Stimulated activated CD8-positive, alpha-beta memory T cell treated with anti-CD3 and anti-CD28 coated beads, Interleukin-12 subunit alpha, Interleukin-12 subunit beta, amount 100 ng/mL, for 4 hours (primary cell): ENCODE measurements around the gene EP400.

Source experiments
- DNase-seq: peaks from one replicate; pipeline ENCODE4 v3.0.0-alpha.2; 2020; ENCODE audit warnings: low read depth

Gene EP400

GRCh38 chr12:132019891-132020290, 70.1 kb downstream of the EP400 start:
- no peak for DNase-seq

DNA sequence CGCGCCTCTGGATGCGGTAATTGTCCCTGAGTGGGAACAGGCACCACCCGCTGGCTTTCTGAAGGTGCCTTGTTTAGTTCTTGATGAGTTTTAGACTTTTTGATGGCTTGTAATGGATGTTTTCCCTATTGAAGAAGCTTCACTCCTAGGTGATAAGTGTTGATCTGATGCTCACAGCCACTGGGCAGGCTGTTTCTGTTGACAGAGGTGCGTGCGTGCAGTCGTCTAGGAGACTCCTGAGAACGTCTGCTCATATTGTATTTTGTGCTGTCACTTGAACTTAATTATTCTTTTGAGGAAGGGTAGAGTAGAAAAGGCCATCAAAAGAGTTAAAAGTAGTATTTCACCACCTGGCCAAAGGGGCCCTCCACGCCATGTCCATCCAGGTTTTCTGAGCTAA, 70.5 kb downstream of the EP400 start:
- DNase-seq: no peak

GRCh38 chr12:132021031-132021871, 71.5 kb downstream of the EP400 start:
- DNase-seq: no peak

DNA sequence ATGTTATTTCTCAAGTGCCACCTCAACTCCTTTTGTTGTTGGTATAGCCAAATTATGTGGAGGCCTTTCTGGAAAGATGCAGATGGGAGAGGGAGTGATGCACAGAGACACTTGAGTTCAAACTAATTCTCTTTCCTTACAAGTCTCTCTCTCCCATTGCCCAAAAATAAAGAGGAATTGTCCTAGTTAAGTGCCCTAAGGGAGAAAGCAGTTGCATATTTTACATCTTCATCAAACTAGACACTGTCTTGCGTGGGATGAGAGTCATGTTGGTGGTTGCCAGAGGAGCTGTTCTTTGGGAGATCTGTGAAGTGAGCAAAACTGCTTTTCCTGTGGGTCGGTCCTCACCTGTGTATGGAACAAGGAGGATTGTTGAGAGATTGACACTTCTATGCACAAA, 72.2 kb downstream of the EP400 start:
- DNase-seq: no peak

DNA sequence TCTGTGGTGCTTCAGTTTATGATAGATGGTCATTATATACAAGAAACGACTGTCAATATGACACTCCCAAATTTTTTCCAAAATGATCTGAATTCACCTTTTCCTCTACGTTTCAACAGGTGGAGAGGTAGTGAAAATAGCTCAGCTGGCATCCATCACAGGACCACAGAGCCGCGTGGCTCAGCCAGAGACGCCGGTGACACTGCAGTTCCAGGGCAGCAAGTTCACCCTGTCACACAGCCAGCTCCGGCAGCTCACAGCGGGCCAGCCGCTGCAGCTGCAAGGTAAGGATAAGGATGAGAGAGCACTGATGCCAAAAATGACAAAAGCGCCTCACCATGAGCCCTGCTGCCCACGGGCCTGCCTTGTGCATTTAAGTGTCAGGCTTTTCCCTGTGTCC, 73.9 kb downstream of the EP400 start:
- no peak for DNase-seq

DNA sequence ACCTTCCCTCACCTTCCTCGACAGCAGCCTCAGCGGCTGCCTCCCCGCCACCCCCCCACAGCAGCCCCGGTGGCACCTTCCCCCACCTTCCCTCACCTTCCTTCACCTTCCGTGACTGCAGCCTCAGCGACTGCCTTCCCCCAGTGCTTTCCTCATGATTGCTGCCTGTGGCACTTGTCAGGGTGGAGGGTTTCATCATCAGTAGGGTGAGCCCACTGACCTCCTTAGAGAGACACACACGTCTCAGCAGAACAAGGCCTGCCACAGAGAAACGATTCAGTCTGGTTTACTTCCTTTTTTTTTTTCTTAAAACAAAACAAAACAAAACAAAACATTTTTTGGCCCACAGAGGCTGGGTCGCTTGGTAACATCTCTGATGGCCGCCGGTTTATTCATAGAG, 75.0 kb downstream of the EP400 start:
- DNase-seq: no peak

GRCh38 chr12:132025526-132025925, 75.8 kb downstream of the EP400 start:
- DNase-seq: no peak

DNA sequence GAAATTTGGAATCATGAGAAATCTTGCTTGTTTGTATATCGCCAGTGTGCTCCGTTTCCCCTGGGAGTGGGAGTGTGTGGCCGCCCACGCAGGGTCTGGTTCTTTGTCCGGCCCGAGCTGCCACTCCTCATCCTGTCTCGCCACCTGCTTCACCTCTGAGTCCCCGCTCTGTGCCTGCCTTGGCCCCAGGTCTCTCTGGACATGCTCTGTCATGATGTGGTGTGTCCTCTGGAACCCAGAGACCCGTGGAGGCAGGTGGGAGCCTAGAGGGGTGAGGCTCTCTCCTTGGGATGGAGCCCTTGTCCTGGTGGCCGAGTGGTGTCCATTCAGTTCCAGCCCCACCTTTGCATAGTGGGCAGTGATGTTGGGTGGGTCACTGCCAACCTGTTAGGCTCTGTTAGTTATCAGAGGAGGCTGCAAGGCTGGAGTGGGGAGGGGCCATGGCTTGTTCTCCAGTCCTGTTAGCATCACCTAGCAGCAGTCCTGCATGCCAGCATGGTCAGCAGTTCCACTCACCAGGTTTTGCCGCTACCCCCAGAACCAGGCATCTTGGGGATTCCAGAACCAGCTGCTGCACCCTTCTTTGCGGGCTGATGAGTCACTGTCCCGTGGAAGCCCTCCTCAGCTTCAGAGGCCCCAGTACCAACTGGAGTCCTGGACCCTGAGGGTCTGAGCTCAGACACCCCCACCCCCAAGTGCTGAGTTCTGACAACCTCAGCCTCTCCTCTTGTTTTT, 76.5 kb downstream of the EP400 start:
- DNase-seq: no peak

DNA sequence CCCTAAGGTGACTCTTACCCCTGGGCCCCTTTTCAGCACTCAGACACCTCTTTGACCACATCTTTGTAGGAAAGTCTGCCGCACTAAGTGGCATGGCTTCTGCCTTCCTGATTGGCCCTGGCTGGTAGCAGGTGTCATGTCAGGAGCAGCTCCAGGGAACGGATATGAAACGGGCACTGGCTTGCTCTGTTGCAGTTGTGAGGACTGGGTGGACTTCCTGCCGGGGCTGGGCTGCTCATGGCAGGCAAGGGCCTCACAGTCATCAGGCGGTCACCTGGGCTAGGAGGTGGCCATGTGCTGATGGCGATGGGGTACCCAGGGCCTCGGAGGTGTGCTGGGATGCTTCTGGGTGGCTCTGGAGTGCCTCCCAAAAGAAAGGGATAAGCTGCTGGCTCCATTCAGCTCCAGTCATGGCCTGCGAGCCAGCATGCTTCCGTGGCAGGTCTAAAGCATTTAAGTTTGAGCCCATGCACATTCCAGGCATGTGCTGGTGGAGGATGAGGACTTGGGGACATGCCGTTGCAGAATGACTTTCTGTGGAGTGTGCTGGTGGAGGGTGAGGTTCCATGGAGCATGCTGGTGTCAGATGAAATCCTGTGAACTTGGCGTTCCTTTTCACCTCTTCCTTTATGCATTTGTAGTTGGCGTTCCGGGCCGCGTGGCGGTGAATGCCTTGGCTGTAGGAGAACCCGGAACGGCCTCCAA, 77.2 kb downstream of the EP400 start:
- DNase-seq: no peak

GRCh38 chr12:132027636-132028035, 77.9 kb downstream of the EP400 start:
- DNase-seq: no peak

- no peak for DNase-seq
Measured at GRCh38 chr12:132028111-132028510, 78.4 kb downstream of the EP400 start.

- no peak for DNase-seq
Measured at GRCh38 chr12:132029503-132030300, 80.0 kb downstream of the EP400 start.

GRCh38 chr12:132030367-132031038, 80.8 kb downstream of the EP400 start:
- DNase-seq: no peak

DNA sequence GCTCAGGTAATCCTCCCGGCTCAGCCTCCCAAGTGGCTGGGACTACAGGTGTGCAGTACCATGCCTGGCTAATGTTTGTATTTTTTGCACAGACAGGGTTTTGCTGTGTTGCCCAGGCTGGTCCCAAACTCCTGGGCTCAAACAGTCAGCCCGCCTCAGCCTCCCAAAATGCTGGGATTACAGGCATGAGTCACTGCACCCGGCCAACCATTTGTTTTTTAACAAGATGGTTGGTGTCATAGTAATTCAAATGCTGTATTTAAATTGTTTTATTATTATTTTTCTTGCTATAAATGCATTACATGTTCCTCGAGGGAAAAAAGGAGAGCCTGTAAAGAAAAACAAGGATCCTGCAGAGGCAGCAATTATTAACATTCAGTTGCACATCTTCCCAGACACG, 83.9 kb downstream of the EP400 start:
- DNase-seq: no peak

DNA sequence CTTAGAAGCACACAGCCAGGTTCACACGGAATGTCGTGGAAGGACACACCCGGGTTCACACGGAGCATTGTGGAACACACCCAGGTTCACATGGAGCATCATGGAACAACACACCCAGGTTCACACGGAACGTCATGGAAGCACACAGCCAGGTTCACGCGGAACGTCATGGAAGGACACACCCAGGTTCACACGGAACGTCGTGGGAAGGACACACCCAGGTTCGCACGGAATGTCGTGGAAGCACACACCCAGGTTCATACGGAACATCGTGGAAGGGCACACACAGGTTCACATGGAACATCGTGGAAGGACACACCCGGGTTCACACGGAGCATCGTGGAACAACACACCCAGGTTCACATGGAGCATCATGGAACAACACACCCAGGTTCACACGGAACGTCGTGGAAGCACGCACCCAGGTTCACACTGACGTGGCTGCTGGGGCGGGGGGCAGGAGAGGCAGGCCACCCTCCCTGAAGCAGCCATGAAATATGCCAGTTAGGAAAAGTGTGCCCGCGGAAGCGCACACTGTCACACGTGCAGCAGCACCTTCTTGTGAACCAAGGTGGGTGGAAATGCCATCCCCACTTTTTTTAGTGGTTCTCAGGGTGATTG, 86.4 kb downstream of the EP400 start:
- no peak for DNase-seq

DNA sequence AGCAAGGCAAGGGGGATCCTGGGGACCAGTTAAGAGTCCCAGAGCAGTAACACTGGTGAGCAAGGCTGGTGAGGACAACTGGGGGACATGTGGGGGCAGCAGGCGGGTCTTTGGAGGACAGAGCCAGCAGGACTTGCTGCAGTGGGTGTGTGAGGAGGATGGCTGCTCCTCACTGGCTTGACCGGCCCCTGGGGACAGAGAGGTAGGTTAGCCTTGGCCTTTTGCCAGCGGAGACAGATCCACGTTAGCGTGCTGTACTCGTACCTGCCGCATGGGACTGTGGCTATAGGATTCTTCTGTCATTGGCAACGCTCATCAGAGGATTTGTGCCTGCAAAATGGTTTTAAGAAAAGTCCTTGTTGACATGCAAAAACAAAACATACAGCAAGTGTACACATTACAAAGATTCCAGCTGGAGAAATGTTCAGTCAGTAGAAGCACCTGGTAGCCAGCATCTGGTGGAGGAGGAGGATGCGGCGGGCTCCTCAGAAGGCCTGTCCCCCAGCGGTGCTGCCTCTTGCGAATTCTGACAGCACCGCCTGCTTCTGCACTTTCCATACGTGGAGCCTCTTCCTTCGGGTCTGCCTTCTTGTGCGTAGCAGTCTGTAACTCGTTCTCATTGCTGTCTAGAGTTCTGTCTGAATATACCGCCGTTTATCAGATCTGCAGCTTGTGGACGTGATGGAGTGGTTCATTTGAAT, 91.3 kb downstream of the EP400 start:
- DNase-seq: no peak

DNA sequence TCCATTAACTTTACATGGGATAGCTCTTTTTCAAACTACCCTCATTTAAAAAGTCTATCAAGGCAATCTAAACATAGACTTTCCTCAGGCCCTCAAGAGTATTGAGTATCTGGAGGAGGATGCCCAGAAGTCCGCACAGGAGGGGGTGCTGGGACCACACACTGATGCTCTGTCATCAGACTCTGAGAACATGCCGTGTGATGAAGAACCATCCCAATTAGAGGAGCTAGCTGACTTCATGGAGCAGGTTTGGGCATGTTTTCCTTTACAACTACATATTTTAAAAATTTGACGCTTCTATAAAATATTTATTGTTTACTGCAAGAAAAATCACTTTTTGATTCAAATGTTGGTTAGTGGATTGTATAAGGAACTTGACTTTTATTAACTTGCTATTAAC, 93.5 kb downstream of the EP400 start:
- DNase-seq: no peak

DNA sequence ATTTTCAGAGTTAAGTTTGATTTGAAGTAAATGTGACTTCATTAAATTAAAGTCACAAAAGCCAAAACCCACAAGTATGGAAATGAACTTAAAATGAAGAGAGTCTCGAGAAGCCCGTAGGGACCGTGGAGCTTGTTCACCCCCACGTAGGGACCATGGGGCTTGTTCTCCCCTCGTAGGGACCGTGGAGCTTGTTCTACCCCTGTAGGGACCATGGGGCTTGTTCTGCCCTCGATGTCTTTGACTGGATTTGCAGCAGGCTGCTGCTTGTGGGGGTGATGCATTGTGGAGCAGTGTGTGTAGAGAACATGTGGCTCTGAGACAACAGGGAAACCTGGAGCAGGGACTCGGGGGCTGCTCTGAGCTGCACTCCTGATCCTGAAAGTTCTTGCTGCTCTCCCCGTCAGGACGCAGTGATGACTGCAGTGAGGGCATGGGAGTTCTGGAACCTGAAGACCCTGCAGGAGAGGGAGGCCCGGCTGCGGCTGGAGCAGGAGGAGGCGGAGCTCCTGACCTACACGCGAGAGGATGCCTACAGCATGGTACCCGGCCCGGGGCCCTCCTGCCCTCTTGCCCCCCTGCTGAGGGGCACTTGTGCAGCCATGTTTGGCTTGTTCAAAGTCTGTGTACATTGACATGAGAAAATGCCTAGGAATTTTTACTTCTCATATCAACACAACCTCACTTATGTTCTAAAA, 94.2 kb downstream of the EP400 start:
- DNase-seq: no peak

GRCh38 chr12:132044661-132045412, 95.1 kb downstream of the EP400 start:
- DNase-seq: no peak
